ENCODE results near the gene ADORA1. TPM values are rescaled to one million over a fixed set of nuclear protein-coding genes. Genes with fewer than 3 reads are reported as not detected.

The ADORA1 gene
- total and polyA plus RNA-seq, 4 donors = 0.33 to 1.1 (median 0.37) TPM

DNA sequence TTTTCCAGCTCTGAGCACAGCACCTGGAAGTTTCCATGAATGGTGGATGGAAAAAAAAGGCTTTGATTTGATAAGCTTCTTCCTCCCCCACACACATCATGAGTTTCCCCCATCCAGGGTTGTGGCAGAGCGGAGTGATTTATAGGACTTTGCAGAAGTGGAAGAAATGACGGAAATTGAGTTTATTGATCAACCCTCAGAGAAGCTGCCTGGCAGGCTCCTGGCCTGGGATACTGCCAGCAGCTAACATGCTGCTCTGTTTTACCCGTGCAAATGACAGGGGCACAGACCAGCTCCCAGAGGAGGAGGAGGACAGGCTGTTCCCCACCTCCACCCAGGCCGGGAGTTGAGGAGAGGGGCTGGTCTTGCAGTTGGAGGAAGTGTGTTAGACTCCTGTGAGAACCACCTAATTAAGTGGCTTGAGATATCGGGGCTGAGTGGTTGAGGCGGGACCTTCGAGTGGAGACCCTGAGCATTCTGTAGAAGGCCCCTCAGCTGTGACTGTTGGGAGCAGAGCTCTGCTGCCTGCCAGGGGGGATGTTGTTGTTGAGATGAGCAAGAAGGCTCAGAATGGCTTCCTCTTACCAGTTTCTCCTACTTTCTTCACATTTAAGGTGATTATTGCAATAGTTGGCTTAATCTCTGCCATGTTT, 21.8 kb downstream of the ADORA1 start:
- Histone ChIP-seq H3K9ac (ENCODE audit: low read depth in 1 of 2, low read length in 2 of 2) (no peak overlapping the region), H3K27ac (ENCODE audit: low read depth in 1 of 2, low read length in 2 of 2) (no peak overlapping the region), H3K36me3 (ENCODE audit: control insufficient read depth in 4 of 4, insufficient read depth in 3 of 4, low read depth in 1 of 4, low read length in 3 of 4) (no peaks in the 10 kb centered on the region), H3K27me3 (ENCODE audit: control insufficient read depth in 4 of 4, insufficient read depth in 4 of 4, low read length in 3 of 4) (no peaks in the 10 kb centered on the region), H3K4me3 (ENCODE audit: low read depth in 1 of 3, low read length in 3 of 3) (no peak overlapping the region), H3K4me1 (ENCODE audit: control insufficient read depth in 4 of 4, insufficient read depth in 4 of 4, low read length in 3 of 4) (no peaks in the 10 kb centered on the region), H3K9me3 (ENCODE audit: control insufficient read depth in 4 of 4, low read length in 3 of 4) (no peaks in the 10 kb centered on the region)
- no peak for TF ChIP-seq EGR1 (IDR thresholded peaks at IDR 0.05; ENCODE audit: low read depth in 2 of 2)
- TF ChIP-seq HNF4A (conservative IDR thresholded peaks at IDR 0.05) = no peak
- TF ChIP-seq, protein P1, sequence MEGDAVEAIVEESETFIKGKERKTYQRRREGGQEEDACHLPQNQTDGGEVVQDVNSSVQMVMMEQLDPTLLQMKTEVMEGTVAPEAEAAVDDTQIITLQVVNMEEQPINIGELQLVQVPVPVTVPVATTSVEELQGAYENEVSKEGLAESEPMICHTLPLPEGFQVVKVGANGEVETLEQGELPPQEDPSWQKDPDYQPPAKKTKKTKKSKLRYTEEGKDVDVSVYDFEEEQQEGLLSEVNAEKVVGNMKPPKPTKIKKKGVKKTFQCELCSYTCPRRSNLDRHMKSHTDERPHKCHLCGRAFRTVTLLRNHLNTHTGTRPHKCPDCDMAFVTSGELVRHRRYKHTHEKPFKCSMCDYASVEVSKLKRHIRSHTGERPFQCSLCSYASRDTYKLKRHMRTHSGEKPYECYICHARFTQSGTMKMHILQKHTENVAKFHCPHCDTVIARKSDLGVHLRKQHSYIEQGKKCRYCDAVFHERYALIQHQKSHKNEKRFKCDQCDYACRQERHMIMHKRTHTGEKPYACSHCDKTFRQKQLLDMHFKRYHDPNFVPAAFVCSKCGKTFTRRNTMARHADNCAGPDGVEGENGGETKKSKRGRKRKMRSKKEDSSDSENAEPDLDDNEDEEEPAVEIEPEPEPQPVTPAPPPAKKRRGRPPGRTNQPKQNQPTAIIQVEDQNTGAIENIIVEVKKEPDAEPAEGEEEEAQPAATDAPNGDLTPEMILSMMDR (IDR thresholded peaks at IDR 0.05; ENCODE audit: low read depth, low read length, missing input control) = no peak
- TF ChIP-seq, protein P2, sequence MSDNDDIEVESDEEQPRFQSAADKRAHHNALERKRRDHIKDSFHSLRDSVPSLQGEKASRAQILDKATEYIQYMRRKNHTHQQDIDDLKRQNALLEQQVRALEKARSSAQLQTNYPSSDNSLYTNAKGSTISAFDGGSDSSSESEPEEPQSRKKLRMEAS (IDR thresholded peaks at IDR 0.05) = no peak
- TF ChIP-seq FOXA2 (IDR thresholded peaks at IDR 0.05) = no peak
- TF ChIP-seq SP1 (IDR thresholded peaks at IDR 0.05) = no peak
- WGBS = 61% methylated on average over 7 of the region's 7 CpGs
- DNase-seq (ENCODE audit: low spot score) = no peak

DNA sequence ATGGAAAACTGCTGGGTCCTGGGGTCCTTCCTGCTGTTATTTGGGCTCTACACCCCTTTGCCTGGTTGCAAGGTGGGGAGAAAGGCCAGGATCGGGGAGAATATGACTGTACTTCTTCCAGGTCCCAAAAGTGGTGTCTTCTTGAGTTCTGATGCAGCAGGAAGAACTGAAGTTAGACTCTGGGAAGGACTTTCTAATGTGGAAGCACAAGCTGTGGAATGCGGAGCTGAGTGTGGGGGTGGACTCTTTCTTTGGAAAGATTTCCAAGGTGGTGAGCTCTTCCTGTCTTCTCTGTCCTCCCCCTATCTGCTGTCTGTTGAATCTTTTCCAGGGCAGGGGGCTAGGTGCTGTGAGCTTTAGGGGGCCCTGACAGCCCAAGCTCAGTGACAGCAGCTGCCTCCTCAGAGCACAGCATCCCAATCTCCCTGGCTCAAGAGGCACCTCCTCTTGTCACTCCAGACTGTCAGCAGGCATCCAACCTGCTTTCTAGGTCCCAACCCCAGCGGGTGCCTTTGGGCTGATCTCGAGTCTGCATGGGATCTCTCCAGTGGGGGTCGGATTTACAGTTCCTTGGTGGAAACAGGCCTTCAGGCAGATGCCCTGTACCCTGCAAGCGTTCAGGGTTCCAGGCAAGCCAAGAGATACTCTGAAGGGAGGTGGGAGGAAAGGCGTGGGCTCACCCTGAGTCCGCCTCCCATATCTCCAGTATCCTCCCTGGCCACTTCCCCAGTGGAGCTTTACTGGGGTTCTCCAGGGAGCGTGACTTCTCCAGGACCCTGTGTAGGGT, 23.2 kb downstream of the ADORA1 start:
- WGBS = 72% methylated on average over 9 of the region's 9 CpGs
- no peaks in the 10 kb centered on the region for H3K4me1 ChIP-seq (ENCODE audit: control insufficient read depth in 4 of 4, insufficient read depth in 4 of 4, low read length in 3 of 4)
- no peaks in the 10 kb centered on the region for H3K9me3 ChIP-seq (ENCODE audit: control insufficient read depth in 4 of 4, low read length in 3 of 4)
- TF ChIP-seq GABPA (IDR thresholded peaks at IDR 0.05 in 1 of 2, conservative IDR thresholded peaks at IDR 0.05 in 1 of 2) = no peak
- no peak for TF ChIP-seq YY1 (IDR thresholded peaks at IDR 0.05)
- no peak for TF ChIP-seq FOXA1 (IDR thresholded peaks at IDR 0.05)
- TF ChIP-seq, protein P1 (IDR thresholded peaks at IDR 0.05; ENCODE audit: low read depth, low read length, missing input control) = no peak
- TF ChIP-seq JUND (IDR thresholded peaks at IDR 0.05) = no peak
- no peak for TF ChIP-seq HNF4A (conservative IDR thresholded peaks at IDR 0.05)
- no peak for TF ChIP-seq RXRA (IDR thresholded peaks at IDR 0.05)
- TF ChIP-seq, protein P2 (IDR thresholded peaks at IDR 0.05) = no peak
- TF ChIP-seq SP1 (IDR thresholded peaks at IDR 0.05) = no peak
- no peak for TF ChIP-seq TAF1 (conservative IDR thresholded peaks at IDR 0.05)
- no peak for TF ChIP-seq NR2F2 (IDR thresholded peaks at IDR 0.05)
- no peak for TF ChIP-seq HNF4G (IDR thresholded peaks at IDR 0.05)
- TF ChIP-seq, protein P3, sequence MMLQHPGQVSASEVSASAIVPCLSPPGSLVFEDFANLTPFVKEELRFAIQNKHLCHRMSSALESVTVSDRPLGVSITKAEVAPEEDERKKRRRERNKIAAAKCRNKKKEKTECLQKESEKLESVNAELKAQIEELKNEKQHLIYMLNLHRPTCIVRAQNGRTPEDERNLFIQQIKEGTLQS (IDR thresholded peaks at IDR 0.05) = no peak
- TF ChIP-seq RAD21 (IDR thresholded peaks at IDR 0.05) = no peak
- TF ChIP-seq FOXA2 (IDR thresholded peaks at IDR 0.05) = no peak
- TF ChIP-seq, protein P4, sequence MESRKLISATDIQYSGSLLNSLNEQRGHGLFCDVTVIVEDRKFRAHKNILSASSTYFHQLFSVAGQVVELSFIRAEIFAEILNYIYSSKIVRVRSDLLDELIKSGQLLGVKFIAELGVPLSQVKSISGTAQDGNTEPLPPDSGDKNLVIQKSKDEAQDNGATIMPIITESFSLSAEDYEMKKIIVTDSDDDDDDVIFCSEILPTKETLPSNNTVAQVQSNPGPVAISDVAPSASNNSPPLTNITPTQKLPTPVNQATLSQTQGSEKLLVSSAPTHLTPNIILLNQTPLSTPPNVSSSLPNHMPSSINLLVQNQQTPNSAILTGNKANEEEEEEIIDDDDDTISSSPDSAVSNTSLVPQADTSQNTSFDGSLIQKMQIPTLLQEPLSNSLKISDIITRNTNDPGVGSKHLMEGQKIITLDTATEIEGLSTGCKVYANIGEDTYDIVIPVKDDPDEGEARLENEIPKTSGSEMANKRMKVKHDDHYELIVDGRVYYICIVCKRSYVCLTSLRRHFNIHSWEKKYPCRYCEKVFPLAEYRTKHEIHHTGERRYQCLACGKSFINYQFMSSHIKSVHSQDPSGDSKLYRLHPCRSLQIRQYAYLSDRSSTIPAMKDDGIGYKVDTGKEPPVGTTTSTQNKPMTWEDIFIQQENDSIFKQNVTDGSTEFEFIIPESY (IDR thresholded peaks at IDR 0.05) = no peak
- TF ChIP-seq, protein P5, sequence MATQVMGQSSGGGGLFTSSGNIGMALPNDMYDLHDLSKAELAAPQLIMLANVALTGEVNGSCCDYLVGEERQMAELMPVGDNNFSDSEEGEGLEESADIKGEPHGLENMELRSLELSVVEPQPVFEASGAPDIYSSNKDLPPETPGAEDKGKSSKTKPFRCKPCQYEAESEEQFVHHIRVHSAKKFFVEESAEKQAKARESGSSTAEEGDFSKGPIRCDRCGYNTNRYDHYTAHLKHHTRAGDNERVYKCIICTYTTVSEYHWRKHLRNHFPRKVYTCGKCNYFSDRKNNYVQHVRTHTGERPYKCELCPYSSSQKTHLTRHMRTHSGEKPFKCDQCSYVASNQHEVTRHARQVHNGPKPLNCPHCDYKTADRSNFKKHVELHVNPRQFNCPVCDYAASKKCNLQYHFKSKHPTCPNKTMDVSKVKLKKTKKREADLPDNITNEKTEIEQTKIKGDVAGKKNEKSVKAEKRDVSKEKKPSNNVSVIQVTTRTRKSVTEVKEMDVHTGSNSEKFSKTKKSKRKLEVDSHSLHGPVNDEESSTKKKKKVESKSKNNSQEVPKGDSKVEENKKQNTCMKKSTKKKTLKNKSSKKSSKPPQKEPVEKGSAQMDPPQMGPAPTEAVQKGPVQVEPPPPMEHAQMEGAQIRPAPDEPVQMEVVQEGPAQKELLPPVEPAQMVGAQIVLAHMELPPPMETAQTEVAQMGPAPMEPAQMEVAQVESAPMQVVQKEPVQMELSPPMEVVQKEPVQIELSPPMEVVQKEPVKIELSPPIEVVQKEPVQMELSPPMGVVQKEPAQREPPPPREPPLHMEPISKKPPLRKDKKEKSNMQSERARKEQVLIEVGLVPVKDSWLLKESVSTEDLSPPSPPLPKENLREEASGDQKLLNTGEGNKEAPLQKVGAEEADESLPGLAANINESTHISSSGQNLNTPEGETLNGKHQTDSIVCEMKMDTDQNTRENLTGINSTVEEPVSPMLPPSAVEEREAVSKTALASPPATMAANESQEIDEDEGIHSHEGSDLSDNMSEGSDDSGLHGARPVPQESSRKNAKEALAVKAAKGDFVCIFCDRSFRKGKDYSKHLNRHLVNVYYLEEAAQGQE (IDR thresholded peaks at IDR 0.05) = no peak
- no peak for TF ChIP-seq EGR1 (IDR thresholded peaks at IDR 0.05; ENCODE audit: low read depth in 2 of 2)
- H3K36me3 ChIP-seq (ENCODE audit: control insufficient read depth in 4 of 4, insufficient read depth in 3 of 4, low read depth in 1 of 4, low read length in 3 of 4) = no peaks in the 10 kb centered on the region
- no peak for DNase-seq (ENCODE audit: low spot score)
- no peak overlapping the region for H3K9ac ChIP-seq (ENCODE audit: low read depth in 1 of 2, low read length in 2 of 2)
- no peak overlapping the region for H3K27ac ChIP-seq (ENCODE audit: low read depth in 1 of 2, low read length in 2 of 2)
- H3K27me3 ChIP-seq (ENCODE audit: control insufficient read depth in 4 of 4, insufficient read depth in 4 of 4, low read length in 3 of 4) = no peaks in the 10 kb centered on the region
- no peak overlapping the region for H3K4me3 ChIP-seq (ENCODE audit: low read depth in 1 of 3, low read length in 3 of 3)
